HG03342 (cell line): Measurements from ENCODE around the gene TERB2.
"Not testable (repeated sequence)": the region's sequence is repeated elsewhere in the genome, so short reads cannot be mapped to it uniquely, and the experiment has no call there.

Source experiments
- ATAC-seq: cut with Tn5 transposase; IDR thresholded peaks from one replicate; pipeline ENCODE4 v1.9.1; 2021; ENCODE audit warnings: mild to moderate bottlenecking, moderate library complexity; ENCODE audit not compliant: unreplicated experiment

TERB2 gene

DNA sequence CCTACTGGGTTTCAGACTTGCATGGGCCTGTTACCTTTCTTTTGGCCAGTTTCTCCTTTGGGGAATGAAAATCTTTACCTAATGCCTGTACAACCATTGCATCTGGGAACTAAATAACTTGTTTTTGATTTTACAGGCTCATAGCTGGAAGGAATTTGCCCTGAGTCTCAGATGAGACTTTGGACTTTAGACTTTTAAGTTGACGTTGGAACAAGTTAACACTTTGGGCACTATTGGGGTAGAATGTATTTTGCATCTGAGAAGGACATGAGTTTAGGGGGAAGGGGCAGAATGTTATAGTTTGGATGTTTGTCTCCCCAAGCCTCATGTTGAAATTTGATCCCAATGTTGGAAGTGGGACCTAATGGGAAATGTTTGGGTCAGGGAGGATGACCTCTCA lies 44.7 kb downstream of the TERB2 start:
- not testable (repeated sequence) for ATAC-seq

DNA sequence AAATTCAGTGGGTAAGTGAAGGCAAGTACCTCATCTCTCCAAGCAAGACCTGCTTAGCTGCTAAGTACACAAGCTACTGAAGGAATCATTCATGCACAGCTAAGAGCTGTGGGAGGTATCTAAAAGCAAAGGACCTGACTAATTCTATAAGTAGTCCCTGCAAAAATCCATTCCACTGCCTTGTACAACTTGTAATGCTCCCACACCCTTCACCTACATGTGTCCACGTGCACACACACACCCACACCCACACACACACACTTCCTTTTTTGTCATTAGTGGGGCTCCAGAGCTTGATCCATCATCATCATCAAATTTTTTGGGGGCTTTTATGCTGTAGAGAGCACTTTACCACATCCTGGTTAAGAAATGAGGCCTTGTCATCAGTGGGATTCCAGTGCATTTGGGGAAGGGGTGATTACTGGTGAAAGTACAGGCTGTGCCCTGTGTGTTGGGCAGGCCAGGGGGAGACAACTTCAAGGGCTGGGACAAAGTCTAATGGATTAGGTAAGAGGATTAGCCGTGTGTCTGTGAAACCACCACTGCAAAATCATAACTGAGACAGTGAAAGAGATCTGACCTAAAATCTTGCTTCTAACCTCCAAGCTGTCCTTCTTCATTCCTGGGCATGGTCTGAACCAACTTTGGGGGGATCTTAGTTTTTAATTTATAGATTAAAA lies 47.4 kb downstream of the TERB2 start:
- not testable (repeated sequence) for ATAC-seq

DNA sequence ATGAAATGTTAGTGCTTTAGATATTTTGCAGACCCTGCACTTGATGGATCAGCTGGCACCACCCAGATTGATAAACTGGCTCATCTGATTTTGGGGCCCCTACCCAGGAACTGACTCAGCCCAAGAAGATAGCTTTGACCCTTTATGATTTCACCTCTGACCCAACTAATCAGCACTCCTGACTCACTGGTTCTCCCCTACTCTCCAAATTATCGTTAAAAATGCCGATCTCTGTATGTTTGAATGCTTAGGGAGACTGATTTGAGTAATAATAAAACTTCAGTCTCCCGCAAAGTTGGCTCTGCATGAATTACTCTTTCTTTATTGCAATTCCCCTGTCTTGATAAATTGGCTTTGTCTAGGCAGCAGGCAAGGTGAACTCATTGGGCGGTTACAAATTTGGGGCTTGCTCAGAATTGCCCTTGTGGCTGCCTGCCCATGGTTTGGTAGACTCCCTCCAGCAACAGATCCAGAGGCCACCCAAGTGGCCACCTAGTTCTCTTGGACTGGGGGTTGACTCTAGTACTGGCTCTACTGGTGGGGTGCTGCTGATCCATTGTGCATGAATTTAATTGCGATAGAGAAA lies 48.2 kb downstream of the TERB2 start:
- ATAC-seq: not testable (repeated sequence)

DNA sequence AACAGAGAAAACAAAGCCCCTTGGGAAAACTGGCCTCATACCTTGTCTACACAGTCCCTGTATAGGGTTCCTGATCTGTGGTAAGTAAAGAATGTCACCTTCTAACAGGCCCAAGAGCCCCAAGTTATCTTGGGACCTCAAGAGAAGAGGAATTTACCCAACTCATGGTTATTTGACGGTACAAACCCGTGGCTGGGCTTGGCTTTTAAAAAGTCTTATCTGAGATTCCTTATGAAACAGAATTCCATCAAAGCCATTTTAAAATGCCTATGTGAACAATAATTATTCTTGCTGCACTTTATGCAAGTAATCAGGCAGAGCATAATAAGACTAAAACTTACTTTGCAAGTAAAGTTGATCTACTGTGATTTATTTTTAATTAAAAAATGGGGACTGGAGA lies 52.6 kb downstream of the TERB2 start:
- no peak for ATAC-seq

DNA sequence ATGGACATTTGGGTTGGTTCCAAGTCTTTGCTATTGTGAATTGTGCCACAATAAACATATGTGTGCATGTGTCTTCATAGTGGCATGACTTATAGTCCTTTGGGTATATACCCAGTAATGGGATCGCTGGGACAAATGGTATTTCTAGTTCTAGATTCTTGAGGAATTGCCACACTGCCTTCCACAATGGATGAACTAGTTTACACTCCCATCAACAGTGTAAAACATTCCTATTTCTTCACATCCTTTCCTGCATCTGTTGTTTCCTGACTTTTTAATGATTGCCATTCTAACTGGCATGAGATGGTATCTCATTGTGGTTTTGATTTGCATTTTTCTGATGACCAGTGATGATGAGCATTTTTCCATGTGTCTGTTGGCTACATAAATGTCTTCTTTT lies 58.6 kb downstream of the TERB2 start:
- ATAC-seq: not testable (repeated sequence)

DNA sequence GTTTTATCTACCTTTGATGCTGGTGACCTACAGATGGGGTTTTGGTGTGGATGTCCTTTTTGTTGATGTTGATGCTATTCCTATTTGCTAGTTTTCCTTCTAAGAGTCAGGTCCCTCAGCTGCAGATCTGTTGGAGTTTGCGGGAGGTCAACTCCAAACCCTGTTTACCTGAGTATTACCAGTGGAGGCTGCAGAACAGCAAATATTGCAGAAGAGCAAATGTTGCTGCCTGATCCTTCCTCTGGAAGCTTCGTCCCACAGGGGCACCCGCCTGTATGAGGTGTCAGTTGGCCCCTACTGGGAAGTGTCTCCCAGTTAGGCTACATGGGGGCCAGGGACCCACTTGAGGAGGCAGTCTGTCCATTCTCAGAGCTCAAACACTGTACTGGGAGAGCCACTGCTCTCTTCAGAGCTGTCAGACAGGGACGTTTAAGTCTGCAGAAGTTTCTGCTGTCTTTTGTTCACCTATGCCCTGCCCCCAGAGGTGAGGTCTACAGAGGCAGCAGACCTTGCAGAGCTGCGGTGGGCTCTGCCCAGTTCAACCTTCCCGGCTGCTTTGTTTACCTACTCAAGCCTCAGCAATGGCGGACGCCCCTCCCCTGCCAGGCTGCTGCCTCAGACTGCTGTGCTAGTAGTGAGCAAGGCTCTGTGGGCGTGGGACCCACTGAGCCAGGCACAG lies 63.9 kb downstream of the TERB2 start:
- not testable (repeated sequence) for ATAC-seq

DNA sequence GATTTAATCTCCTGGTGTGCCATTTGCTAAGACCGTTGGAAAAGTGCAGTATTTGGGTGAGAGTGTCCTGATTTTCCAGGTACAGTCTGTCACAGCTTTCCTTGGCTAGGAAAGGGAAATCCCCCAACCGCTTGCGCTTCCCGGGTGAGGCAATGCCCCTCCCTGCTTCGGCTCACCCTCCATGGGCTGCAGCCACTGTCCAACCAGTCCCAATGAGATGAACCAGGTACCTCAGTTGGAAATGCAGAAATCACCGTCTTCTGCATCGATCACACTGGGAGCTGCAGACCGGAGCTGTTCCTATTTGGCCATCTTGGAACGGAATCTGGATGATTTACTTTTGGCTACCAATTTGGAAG lies 64.4 kb downstream of the TERB2 start:
- ATAC-seq: not testable (repeated sequence)

DNA sequence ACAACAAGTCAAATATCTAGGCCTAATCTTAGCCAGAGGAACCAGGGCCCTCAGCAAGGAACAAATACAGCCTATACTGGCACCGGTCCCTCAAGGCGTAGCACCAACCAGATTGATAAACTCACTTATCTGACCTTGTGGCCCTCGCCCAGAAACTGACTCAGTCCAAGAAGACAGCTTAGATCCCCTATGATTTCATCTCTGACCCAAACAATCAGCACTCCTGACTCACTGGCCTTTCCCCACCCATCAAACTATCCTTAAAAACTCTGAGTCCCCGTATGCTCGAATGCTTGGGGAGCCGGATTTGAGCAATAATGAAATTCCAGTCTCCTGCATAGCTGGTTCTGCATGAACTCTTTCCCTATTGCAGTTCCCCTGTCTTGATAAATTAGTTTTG lies 64.9 kb downstream of the TERB2 start:
- ATAC-seq: no peak

DNA sequence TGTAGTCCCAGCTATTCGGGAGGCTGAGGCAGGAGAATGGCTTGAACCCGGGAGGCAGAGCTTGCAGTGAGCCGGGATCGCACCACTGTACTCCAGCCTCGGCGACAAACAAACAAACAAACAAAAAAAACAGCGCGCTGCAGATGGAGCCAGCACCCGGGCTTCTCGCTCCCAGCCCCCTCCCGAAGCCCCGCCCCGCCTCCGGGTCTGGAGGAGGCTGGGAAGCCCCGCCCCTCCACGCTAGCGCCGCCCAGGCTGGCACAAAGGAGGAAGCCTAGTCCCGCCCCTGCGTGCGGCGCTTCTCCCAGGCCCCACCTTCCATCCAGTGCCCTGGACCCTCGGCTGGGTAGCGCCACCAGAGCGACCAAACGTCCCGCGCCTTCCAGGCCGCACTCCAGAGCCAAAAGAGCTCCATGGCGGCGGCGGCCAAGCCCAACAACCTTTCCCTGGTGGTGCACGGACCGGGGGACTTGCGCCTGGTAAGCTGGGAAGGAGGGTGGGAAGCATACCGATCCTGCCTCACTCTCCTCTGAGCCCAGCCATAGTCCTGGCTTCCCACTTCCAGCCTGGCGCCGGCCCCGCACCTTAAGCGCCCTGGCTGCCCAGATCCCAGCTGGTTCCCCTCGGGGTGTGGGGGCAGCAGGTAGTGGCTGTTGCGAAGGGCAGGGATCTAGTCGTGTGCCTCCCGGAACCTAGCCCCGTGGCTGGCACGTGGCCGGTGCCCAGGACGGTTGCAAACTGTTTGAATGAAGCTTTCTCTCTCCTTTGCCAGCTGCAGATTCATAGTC lies 66.6 kb downstream of the TERB2 start, which contains the start of gene SORD:
Gene SORD (plus strand): TSS at position 325 of the 788 bp plus-strand sequence. CDS start 89 bp downstream, at position 414.
- ATAC-seq: peak; percentile 94

DNA sequence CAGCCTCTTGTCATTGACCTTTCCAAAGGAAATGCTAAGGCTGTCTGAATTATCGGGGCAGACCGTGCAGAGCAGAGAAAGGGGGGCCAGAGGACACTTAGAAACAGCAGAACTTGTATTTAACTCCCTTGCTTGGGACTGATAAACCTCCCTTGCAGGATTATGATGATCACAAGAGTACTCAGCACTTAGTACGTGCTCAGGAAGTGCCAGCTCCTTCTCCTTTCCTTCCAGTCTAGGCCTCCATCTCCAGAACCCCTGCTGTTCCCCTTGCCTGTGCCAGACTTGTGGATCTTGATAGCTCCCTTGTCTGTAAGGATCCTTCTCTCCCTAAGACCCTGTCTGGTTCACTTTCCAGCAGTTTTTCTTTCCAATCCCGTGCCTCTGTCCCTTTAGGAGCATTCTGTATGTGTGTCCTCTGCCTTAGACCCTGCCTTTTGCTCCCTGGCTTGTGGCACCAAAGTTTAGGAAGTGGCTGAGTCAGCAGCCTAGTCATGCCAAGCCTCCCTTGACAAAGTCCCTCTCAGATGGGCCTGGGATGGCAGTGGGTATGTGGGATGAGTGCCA lies 67.3 kb downstream of the TERB2 start:
- no peak for ATAC-seq

DNA sequence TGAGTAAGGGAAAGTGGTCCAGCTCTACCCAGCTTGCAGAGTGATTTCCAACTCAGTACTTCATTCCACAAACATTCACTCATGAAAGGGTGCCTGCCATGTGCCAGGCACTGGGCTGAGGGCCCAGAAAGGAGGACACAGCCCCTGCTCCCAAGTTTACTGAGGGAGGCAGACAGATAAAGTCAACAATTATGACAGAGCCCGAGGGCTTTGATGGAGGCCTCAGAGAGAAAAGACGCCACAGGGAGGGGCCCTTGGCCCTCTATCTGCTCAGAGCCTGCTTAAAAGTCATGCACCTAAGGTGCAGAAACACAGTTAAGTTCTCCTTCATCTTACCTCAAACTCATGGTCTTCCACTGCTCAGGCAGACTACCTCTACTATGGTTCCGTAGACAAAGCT lies 68.2 kb downstream of the TERB2 start:
- not testable (repeated sequence) for ATAC-seq

DNA sequence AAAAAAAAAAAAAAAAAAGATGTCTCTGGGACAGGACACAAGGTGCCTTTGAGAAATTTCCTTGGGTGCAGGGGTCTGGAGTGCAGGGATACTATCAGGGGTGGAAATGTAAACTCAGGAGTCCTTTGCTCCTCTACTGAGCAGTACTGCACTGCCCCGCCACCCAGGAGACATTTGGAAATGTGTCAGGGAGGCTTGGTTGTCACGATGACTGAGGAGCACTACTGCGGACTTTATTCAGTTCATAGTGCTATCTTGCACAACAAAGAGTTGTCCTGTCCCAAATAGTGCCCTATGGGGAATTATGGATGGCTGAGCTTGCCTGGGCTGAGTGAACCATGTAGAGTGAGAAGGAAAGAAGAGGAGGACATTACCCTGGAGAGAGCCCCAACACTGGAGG lies 69.1 kb downstream of the TERB2 start:
- not testable (repeated sequence) for ATAC-seq

DNA sequence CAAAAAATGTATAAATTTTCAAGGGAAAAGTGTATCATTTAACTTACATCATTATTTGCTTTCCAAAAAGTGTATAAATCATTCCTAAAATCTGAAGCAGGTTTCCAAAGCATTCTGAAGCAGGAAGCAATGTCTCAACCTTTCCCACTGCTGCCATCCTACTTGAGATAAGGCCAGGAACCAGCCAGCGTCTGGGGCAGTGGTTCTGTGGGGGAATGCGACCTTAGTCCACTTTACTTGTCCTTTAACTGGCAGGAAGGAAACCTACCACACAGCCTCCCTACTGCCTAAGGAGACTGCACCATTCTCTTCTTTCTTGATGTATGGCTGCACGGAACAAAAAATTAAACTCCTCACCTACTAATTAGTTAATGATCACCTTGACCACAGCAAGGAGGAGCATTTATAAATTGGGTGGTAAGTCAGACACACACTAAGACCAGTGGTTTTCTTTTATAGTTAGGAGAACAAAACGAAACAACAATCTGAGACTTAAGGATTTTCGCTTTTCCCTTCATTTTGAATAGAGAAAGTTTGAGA lies 70.2 kb downstream of the TERB2 start:
- ATAC-seq: no peak

DNA sequence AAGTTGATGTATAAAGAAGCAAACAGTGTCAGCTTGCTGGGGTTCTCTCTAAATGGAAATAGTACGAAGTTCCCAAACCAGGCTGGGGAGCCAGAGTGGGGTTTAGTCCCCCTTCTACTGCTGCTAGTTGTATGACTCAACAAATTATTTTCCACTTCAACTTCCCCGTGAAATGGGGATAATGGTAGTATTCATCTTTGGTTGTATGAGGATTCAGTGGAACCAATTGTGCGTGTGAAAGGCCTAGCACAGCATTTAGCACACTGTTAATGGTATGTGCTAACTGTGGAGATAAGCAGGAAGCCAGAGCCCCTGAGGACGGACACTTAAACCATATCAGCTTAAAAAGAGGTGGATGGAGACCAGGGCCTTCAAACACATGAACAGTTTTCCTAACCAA lies 70.7 kb downstream of the TERB2 start:
- no peak for ATAC-seq
